Myocyte (in vitro differentiated cells): Measurements from ENCODE around the gene AUTS2. TPM values are rescaled to one million over a fixed set of nuclear protein-coding genes. Genes with fewer than 3 reads are reported as not detected.
"Not testable (repeated sequence)": the region's sequence is repeated elsewhere in the genome, so short reads cannot be mapped to it uniquely, and the experiment has no call there.

Experiments
- DNase-seq: peaks from one replicate; pipeline ENCODE4 v3.0.0-alpha.2; 2012; ENCODE audit warnings: low read depth
- total RNA-seq: library from RNA; depleted of rRNA; stranded (reverse); fragments of >200 nt; gene quantifications from 2 replicates; pipeline ENCODE4 v1.2.3, GENCODE V29; 2014

AUTS2 gene
- total RNA-seq, 1 donor from 2014 or later = 4.4 TPM

DNA sequence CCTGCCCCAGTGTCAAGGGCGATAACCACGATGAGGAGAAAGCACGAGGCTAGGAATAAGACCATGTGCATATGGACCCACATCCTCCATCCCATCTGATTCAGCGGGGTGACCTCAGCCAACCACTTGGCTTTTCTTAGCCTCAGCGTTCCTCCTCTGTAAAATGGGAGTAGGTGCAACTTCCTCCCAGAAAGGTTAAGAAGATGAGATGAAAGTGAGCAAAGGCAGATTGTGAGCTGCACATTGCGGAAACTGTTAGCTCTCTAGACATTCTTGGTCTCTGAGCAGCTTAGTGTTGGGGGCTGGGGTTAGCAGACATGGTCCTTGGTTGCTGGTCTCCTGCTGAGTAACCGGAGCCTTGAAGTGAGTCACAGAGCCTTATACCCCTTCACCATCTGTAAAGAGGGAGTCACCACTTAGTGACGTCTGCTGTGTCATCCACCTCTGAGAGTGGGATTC, 1036.4 kb downstream of the AUTS2 start:
- no peak for DNase-seq

DNA sequence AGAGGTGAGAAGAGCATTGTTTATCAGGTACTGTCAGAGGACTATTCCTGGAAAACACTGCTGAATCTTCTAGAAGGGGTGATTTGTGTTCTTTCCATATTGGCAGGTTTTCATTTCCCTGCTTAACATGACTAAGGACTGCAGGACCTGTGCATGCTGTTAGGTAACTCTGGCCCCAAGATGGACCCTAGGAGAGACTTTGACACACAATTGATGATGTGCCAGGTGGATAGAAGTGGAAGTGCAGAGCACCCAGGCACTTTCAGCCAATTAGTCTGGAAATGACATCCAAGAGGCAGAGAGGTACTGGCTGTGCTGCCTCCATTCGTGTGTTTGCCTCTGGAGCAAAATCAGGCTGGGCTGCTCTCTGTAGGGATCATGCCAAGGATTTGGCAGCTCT, 1037.4 kb downstream of the AUTS2 start:
- DNase-seq = no peak

DNA sequence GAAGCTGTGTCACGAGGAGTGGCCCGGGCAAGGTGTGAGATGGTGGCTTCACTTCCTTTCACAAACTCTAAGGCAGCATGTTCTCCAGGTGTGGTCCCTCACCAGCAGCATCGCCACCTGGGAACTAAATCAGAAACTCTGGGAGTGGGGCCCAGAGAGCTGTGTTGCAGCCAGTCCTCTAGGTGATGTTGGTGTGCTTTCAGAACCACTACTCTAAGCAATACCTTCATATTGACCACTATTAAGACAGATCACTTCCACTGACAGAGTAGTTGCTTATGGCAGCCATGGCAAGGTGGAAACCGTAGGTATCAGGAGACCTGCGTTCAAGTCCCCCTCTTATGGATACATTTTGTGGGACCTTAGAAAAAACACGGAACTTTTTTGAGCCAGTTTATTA, 1037.9 kb downstream of the AUTS2 start:
- DNase-seq = no peak

DNA sequence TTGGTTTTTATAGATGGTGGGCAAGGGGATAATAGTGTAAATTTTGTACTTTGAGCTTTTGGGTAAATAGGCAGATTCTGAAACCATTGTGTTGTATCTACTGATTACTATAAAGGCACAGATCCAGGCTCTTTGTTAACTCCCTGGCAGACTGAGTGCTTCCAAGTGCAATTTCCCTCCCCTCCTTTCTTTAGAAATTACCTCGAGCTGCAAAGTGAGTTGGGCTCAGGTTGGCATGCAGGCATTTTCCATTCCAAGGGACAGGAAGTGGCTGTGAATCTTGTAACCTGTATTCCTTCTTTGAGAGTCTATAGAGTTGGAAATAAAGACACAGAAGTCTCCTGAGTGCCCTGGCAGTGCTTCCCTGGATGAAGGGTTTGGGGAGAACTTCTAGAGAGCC, 1039.5 kb downstream of the AUTS2 start:
- DNase-seq = no peak

DNA sequence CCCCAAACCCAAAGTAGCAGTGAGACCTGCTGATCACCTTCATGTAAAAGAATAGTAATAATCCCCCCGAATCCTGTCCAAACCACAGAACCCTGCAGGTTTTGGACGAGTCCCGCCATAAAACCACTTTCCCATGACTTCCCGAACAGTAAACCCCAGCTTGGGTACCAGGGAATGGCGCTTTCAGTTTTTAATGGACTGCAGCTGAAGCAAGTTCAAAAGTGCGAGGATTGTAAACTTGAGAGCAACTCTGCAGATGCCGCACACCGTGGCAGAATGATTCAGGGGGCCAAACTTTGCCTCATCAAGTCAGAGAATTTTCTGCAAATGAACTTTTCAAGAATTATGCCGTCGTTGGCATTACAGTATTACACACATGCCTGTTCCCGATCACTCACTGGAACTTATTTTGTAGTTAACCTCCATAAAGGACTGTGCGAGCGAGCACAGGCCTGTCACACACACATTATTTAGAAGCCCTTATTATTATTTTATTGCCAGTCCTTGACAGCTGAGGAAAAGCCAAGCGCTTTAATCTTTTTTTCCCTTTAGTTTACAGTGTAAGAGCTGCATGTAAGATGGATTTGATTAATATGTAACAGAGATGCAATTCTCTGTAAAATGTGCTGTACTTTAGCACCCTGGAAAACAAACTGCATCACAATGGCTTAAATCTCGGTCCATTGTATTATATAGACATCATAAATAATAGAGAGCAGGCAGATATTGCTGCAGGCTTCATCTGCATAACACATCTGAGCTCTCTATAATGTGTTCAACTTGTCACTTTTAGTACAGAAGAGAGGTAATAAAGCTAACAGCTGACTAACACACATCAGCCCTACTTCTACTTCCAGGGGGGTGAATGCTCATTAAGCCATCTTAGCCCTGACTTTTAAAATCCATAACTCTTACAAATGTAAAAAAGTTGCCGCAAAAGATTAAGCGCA, 1040.2 kb downstream of the AUTS2 start:
- DNase-seq = no peak

DNA sequence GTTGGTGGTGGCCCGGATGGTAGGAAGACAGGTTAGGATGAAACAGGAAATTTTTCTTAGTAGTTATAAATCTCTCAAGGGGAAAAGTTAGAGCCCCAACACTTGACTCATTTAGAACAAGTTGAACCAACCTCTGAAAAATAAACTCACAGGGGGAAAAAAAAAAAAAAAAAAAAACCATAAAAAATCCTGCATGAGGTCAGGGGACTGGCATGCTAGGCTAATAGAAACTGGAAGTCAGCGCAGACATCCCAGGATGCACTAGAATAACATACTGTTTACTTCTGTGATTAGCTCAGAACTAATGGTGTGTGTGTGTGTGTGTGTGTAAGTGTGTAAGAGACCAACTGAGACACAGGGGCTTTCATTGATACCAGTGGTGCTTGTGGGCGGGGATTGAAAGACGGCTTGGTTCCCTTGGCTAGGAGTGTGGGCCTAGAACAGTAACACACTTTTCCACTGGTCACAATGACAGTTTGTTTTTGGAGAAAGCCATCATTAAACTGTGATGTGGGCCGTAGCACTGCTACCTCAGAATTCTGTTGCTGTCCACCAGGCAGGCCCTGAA, 1042.1 kb downstream of the AUTS2 start:
- no peak for DNase-seq

DNA sequence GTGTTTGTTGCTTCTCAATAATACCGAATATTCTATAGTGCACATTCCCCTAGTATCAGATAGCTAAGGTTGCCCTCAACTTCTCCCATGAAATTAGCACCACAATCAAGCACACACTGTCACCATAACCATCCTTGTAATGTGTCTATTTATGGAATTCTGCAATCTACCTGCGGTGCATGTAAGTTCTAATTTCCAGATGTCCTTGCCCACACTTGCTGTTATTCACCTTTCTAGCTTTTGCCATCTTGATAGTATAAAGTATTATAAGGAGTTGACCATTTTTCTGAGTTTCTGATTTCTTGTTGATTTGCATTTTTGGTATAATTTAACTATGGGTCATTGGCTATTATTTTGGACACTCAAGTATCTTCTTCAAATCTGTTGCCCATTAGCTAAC, 1043.6 kb downstream of the AUTS2 start:
- DNase-seq = no peak

DNA sequence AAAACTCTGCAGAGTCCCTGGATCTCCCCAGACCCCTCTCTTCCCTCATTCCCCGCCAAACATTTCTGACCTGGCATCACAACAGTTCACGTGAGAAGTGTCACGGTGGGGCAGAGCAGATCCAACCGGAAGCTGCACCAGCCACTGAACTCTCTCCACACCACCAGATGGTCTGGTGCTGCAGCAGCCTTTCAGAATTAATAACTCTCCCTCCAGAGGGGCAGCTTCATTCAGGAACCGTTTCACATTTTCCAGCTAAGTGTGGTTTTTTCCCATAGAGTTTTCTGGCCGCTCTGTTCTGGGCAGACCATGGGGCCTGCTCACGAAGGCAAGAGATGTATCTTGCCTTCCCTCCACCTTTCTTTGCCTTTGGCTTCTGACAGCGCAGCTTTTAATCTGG, 1047.0 kb downstream of the AUTS2 start:
- no peak for DNase-seq

DNA sequence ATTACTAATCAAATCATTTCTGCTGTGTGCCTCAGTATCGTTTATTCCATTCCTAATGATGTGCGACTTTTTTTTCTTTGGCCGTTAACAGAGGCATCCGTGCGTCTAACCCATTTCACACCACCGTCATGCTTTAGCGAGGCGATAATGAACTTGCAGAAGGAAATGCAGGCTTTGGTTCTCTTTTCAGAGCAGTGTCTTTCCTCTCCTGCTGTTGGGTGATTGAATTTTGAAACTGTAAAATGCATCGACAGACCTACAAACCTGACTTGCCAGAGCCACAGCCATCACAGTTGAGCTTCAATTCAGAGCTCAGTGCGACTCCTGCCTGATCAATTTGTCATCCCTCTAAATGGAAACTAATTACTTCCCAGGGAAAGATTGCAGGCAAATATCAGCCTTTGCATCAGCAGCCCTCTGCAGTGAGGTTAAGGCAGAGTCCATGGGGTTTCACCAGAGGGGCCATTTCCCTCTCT, 1047.6 kb downstream of the AUTS2 start:
- no peak for DNase-seq

DNA sequence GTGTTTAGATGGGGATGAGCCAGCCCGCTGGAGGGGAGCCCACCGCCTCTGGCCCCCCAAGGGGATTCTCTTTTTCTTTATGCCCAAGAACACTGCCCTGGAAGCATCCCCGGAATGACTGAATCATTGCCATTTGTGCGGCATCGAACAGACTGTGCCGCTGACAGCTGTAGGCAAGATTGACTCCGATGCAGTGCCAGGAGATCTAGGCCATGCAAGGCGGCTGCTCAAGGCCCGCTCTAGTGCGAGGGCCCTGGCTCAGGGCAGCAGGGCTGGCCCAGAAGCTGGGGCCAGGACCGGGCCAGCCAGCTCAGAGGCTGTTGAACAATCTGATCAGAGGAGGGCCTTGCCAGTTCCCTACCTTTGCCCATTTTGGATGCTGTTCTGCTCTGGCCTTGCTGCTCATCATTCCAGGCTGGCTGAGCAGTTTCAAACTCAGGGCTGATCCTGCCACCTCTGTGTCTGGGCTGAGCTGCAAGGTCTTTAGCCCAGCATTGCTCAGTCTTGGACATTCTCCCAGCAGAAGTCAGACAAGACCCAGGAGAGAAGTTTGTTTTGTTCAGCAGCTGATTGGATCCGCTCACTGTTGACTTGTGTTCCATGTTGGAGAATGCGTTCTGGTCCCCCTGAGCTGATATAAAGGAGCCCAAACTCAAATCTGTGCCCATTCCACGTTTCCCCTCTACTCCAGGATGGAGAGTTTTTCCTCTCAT, 1048.4 kb downstream of the AUTS2 start:
- DNase-seq = no peak

DNA sequence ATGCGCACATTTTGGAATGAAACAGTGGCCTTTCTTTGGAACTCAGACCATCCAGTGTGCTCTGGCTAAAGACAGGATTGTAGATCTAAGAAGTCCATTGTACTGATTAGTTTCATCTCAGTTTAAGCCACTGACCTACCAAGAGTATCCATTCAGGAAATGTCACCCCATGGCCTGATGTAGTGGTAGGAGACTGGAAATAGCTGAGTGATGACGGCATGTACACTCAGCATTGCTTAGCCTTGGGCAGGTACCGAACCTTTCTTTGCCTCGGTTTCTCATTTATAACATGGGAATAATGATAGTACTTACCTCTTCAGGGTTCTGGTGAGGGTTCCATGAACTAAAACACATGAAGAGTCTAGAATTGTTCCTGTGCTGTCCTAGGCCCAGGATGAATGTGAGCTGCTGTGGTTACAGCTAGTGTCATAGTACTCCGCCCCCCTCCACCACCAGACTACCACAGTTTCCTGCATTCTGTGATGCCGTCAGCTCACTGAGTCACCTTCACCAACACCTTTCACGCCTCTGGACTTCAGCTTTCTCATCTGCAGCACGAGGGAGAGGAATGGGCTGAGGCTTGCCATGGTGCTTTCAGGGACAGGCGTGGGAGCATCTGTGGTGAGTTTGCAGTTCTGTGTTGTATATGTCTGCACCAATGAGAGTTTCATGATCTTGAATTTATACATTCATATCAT, 1049.7 kb downstream of the AUTS2 start:
- no peak for DNase-seq

DNA sequence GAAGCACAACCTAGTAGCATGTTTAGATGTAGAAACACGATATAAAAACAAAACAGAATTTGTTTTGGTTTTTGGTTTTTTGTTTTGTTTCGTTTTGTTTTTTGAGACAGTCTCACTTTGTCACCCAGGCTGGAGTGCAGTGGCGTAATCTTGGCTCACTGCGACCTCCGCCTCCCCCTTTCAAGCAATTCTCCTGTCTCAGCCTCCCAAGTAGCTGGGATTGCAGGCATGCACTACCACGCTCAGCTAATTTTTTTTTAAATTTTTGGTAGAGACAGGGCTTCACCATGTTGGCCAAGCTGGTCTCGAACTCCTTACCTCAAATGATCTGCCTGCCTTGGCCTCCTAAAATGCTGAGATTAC, 1050.2 kb downstream of the AUTS2 start:
- not testable (repeated sequence) for DNase-seq

DNA sequence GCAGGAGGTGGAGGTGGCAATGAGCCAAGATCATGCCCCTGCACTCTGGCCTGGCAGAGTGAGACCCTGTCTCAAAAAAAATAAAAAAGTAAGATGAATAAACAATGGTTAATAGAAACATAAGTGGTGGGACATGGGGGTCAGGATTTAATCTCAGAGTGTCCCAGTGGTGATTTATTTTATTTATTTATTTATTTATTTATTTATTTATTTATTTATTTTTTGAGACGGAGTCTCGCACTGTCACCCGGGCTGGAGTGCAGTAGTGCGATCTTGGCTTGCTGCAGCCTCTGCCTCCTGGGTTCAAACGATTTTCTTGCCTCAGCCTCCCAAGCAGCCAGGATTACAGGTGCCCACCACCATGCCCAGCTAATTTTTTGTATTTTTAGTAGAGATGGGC, 1051.0 kb downstream of the AUTS2 start:
- DNase-seq = no peak

DNA sequence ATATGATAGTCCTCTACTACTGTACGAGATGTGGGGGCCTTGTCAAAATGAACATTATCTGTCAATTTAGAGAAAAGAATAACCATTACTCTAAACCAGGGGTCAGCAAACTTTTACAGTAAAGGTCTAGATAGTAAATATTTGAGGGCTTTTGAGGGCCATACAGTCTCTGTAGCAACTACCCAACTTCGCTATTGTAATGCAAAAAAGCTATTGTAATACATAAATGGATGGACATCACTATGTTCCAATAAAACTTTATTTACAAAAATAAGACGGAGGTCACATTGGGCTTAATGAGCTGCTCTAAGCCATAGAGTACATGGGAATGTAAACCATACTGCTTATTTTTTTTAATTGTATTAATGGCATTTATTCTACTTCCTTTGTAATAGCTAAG, 1055.9 kb downstream of the AUTS2 start:
- DNase-seq = no peak

DNA sequence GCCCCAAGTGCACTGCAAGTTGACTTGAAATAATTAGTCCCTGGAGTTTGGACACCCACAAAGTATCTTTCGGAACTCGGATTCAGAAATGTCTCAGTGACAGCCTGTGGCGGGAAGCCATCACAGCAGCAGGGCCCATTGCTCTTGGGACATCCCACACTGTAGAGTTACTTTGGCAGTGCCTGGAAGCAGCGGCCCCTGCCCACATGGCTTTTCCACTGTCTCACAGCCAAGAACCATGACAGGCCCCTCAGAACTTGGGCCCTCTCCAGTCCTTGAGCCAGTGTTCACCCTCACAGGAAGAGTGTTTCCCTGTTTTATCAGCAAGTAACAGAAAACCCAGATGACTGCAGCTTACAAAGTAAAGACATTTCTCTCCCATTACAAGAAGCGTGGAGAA, 1056.7 kb downstream of the AUTS2 start:
- no peak for DNase-seq

DNA sequence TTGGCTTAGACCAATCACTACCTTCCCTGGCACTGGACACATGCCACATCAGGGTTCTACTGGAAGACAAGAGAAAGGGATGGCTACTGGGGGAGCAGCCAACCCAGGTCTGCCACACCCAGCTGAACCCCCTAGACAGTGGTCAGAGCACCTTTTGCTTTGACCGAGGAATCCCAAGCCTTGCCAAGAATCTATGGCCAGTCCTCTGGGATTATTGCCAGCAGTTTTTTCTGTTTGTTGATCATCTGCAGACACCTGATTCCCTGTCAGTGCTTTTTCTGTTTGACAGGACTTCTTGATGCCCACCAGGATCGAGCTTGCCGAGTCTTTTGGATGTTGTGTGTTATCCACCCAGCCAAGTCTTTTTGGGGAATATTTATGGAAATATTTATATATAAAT, 1057.4 kb downstream of the AUTS2 start:
- no peak for DNase-seq

DNA sequence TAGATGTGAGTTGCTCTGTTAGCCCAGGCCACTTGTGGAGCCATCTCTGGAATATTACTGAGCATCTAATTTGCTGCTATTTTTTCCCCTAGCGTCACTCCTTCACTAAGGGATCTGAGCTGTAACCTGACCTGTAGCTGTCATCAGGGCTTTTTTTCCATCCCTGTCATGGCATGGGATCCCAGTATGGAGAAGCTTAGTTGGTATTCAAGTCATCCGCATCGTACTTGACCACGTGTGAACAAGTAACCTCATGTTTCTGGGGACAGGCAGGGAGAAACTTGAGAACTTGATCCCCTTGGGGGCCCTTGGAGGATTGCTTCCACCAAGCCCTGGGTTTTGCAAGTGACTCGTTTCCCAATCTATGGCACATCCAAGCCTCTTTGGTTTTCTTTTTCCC, 1059.3 kb downstream of the AUTS2 start:
- peak; percentile 84 for DNase-seq

DNA sequence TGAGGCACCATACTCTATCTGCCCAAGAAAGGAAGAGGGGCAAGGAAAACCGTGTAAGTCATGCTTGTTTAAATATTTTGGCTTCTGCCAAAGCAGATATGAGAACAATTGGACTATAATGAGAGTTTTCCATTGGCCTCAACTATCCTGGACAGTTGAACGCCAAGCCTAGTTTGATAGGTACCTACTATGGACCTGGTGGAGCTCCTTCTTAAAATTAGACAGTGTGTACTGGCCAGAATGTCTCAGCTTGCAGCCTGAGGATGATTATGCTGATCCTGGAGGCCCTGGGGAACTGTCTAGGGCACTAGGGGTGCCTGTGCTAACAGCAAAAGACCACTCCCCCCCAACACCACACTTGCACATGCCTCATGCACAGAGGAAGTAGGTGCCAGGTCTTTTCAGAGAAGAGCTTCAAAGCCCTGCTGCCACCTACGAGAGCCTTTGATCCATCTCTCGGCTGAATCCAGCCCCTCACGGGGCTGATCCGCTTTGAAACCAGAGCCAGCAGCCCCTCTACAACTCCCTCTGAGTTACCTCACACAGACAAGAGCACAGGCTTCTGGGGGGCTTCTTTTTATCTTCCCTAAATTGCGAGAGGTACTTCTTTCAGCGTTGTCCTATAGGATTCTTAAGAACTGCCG, 1059.8 kb downstream of the AUTS2 start:
- DNase-seq = no peak

DNA sequence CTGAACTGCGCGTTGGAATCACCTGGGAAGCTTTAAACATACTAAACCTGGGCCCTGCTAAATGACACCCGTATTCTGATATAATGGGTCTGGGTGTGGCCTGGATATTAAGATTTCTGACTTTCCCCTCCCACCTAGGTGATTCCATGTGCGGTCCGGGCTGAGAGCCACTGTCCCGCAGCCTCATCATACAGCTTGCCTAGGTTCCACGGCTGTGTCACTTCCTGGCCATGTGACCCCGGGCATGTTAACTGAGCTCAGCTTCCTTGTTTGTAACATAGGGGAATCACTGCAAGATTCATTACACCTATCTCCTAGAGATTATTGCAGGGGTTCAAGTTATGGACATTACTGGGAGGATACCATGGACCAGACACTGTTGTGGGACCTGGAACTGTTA, 1061.0 kb downstream of the AUTS2 start:
- no peak for DNase-seq

DNA sequence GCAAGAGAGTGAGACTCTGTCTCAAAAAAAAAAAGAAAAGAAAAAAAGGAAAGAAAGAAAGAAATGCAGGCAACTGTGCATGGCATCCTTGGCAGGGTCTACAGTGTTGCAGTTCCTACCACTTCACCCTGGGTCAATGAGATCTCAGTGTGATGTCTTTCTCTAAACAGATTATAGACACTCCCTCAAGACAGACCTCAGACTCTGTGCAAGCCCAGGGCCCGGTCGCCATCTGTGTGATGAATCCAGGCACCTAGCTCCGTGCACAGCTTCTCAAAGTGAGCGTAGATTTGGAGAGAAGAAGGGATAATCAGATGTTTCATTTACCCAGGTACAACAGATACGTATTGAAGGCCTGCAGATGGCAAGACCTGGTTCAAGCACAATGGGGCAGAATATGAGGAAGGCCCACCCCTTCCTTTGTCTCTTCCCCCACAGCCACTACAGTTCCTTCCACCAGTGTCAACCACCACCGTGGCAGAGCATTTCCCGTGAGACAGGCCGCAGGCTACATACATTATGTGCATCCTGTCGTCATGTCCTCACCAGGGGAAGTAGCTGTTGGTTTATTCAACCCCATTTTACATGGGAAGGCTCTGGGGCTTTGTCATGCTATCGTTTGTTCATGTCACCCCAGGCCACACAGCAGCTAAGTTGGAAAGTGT, 1062.0 kb downstream of the AUTS2 start:
- DNase-seq = no peak
